ENCODE results near the gene MTUS2. TPM values are rescaled to one million over a fixed set of nuclear protein-coding genes. Genes with fewer than 3 reads are reported as not detected.
A peak's percentile ranks its signal among the peaks of the same experiment; 100 is the strongest.

Gene MTUS2
- 1 to 10 TPM in 1 of 4 donors, under 1 TPM in 2, not detected in 1; 0.44 to 1.1 (median 0.48) TPM for total RNA-seq

- DNase-seq (ENCODE audit: low spot score) (no peak), ATAC-seq (ENCODE audit: low FRiP score) (peak; percentile 67)
- TF ChIP-seq CTCF (IDR thresholded peaks at IDR 0.05): no peak
Measured at GRCh38 chr13:28820099-28821051, at the start of gene MTUS2. Gene MTUS2, plus strand, starts transcription at chr13:28820339.

DNA sequence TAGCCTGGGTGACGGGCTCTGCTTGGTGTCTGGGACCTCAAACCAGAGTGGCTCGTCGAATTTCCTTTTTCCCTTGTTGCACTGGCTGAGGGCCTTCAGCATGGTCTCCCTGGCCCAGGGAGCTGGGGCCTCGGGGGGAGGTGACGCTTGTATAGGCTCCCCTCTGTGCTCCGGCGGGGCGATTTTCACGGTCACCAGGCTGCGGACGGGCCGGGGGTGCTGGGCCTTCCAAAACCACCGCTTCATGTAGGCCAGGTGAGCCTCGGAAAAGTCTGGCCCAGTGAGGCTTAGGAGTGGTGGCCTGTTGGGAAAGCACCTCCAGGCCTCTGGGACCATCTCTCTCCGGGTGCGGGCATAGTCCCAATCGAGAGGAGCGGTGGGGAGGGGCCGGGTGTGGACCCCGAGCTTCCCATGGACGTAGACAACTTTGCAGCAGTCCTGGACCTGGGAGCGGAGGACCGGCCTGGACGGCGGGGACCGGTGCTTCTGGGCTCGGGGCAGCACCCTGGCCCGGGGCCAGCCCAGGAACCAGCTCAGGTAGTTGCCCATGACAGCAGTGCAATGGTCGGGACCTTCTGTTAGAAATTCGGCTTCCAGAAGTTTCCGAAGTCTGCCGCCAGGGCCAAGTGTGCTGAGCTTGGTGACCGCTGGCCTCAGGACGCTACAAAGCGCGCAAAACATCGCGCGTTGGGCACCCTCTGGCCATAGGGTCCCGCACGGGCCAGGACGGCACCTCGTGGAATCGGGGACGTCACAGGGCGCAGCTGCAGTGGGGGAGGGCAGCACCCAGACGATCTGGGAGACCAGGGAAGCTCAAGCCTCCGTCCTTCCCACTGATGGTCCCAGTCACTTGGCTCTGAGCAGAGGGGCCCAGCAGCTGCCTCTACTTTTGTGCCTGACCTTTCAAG is 41.6 kb upstream of the MTUS2 start:
- ATAC-seq (ENCODE audit: low FRiP score) (no peak), DNase-seq (ENCODE audit: low spot score) (no peak)
- TF ChIP-seq CTCF (IDR thresholded peaks at IDR 0.05): no peak

DNA sequence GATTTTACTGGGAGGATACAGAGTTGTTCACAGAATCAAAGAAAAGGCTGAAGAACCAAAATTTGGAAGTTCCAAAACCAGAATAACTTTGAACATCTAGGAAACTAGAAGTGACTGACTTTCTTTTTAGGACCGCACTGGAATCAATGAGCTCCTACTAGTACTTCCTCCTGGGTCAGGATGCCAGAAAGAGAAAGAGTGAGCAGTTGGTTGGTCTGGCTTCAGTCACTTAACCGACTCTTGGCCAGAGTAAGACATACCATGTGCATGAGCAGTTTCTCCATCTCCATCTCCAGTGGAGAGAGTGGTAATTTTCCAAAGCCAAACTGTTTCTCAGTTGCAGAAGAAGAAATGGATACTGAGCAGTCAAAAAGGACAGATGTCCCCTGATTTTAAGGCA is 27.1 kb upstream of the MTUS2 start:
- DNase-seq (ENCODE audit: low spot score) (no peak), ATAC-seq (ENCODE audit: low FRiP score) (no peak)
- no peak for TF ChIP-seq CTCF (IDR thresholded peaks at IDR 0.05)

GRCh38 chr13:28794396-28794795 is 25.7 kb upstream of the MTUS2 start:
- no peak for TF ChIP-seq CTCF (IDR thresholded peaks at IDR 0.05)
- ATAC-seq (ENCODE audit: low FRiP score): no peak
- DNase-seq (ENCODE audit: low spot score): no peak

DNA sequence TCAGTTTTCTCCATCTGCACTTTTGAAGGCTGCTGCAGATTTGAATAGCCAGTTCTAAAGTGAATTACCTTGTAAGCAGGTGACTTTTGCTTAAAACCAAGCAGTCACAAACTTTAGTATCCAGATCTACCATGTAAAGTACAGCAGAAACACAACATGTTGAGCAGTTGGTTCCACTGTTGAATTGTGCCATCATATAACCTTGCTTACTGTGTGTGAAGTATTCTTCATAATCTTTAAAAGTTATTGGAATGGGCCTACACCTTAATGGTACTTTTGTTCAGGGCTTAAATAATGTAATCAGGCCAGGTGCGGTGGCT is 23.2 kb upstream of the MTUS2 start:
- peak in 1 of 3 donors; percentile 26 for TF ChIP-seq CTCF (IDR thresholded peaks at IDR 0.05)
- ATAC-seq (ENCODE audit: low FRiP score) (no peak), DNase-seq (ENCODE audit: low spot score) (no peak)

GRCh38 chr13:28805193-28805819 is 14.8 kb upstream of the MTUS2 start:
- no peak for DNase-seq (ENCODE audit: low spot score)
- TF ChIP-seq CTCF (IDR thresholded peaks at IDR 0.05): no peak
- no peak for ATAC-seq (ENCODE audit: low FRiP score)
